Stimulated activated CD4-positive, alpha-beta T cell treated with anti-CD3 and anti-CD28 coated beads, Interleukin-4, amount 100 ng/mL, for 1 hour (primary cell): Measurements from ENCODE around the gene GTF2E1.
"Not testable (repeated sequence)": the region's sequence is repeated elsewhere in the genome, so short reads cannot be mapped to it uniquely, and the experiment has no call there.

Source experiments
- DNase-seq: peaks from one replicate; pipeline ENCODE4 v3.0.0-alpha.2; 2020

GTF2E1 gene

DNA sequence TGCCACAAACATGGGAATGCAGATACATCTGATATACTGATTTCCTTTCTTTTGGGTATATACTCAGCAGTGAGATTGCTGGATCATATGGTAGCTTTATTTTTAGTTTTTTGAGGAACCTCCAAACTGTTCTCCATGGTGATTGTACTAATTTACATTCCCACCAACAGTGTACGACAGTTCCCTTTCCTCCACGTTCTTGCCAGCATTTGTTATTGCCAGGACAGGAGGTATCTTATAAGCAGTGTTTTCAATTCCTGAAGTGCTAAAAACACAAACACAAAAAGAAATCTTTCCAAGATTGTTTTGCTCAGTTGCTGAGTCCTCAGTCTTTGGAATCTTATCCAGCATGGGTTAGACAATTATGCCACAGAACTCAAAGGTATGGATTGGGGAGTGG lies 13.5 kb downstream of the GTF2E1 start:
- DNase-seq: no peak

DNA sequence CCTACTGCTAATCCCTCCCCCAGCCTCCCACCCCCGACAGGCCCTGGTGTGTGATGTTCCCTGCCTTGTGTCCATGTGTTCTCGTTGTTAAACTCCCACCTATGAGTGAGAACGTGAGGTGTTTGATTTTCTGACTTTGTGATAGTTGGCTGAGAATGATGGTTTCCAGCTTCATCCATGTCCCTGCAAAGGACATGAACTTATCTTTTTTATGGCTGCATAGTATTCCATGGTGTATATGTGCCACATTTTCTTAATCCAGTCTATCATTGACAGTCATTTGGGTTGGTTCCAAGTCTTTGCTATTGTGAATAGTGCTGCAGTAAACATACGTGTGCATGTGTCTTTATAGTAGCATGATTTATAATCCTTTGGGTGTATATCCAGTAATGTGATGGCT lies 16.0 kb downstream of the GTF2E1 start:
- DNase-seq: not testable (repeated sequence)

DNA sequence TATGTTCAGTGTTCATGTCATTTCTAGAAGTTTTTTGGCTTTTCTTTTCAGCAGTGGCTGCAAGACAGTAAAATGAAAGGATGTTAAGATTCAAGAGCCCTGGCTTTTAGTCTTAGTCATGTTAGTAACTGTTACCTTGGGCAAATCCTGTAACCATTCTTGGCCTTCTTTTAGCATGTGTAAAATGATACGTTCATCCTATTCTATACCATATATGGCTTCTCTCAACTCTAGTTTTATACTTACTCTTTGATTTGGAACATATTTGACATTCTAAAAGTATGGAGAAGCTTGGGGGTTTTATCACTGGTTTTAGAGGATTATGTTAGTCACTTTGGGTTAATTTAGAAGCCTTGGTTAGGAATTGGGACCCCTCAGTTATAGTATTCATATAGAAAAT lies 20.1 kb downstream of the GTF2E1 start:
- no peak for DNase-seq

DNA sequence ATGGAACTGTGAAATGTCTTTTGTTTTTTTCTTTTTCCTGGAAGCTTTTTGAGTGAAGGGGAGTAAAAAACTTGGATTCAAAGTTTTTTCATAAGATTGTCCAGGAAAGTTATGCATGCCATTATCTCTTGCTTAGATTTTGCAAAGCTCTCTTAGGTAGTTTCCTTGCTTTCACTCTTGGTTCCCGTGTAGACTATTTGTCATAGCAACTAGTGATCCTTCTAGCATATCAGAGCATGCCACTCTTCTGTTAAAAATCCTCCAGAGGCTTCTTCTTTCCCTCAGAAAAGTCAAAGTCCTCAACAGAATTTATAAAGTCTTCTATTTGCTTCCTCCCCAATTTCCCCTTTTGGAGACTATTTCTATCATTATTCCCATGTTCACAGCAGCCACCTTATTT lies 21.1 kb downstream of the GTF2E1 start:
- DNase-seq: no peak

DNA sequence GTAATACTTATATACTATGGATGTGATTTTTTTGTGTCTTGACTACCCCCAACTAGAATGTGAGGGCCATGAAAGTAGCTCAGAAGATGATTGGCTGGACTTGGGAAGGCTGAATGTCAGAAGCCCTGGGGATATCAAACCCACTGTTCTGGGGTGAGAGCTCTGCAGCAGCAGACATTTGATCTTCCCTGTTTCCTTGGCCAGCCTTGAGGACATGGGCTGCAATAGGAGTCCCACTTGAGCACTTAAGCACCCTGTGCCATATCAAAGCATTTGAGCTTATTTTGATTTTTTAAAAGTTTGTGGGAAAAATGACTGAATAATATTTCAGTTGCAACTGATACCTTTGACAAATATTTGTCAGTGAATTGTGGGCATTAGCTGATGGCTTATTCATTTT lies 21.7 kb downstream of the GTF2E1 start:
- DNase-seq: no peak

DNA sequence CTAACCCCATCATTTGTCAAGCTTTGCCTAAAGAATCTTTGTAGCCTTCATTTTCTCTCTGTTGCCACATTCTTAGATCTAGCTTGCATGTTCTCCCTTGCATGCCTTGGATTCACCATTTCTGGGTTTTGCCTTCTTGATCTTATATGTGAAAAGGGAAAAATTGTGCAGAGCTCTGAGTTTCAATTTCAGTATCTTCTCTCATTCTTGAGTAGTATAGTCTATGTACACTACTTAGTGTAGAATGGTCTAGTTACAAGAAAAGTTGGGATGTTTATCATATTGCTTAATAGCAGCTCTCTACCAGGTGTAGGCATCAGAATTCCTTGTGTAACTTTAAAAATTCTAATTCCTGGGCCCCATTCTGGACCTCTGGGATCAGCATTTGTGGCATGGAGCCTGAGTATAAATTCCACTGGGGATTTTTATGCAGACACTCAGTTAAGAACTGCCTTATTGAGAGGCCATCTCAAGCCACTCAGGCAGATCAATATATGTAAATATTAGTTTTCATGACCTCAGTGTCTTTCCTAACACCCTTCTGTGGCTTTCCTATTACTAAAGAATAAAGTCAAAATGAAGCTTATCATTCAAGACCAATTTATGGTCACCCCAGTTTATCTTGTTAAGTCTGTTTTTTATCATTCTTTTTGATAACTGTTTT lies 23.4 kb downstream of the GTF2E1 start:
- no peak for DNase-seq

DNA sequence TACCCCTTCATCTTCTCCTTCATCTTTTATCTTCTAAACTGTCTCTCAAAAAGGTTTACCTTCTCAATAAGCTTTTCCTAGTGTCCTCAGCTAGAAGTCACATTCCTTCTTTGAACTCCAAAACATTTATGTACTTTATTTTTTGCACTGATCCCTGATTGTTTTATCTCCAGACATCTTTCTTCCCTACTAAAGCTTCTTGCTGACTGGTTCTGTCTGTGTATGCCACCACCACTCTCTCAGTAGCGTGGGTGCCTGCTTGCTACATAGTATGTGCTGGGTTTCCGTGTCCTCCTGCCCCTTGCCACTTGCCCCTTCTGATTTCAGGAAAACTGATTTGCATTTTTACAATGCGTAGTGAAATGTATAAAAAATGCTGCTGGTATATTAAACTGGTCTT lies 24.0 kb downstream of the GTF2E1 start:
- no peak for DNase-seq

DNA sequence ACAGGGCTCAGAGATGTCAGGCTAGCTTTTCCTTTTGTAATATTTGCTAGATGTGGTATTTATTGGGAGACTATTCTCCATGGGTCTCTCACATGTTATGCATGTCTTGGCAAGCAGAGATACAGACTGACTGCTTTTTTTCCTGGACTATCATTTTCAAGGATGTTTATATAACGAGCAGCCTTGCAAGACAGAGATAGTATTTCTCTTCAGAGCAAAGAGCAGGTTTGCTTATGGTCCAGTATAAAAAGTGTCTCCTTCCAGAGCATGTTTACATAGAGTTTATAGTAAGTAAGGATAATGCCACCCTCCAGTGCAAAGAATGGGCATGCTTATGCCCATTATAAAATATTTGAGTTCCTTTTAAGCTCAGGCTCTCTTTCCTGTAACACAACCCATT lies 24.6 kb downstream of the GTF2E1 start:
- DNase-seq: no peak

DNA sequence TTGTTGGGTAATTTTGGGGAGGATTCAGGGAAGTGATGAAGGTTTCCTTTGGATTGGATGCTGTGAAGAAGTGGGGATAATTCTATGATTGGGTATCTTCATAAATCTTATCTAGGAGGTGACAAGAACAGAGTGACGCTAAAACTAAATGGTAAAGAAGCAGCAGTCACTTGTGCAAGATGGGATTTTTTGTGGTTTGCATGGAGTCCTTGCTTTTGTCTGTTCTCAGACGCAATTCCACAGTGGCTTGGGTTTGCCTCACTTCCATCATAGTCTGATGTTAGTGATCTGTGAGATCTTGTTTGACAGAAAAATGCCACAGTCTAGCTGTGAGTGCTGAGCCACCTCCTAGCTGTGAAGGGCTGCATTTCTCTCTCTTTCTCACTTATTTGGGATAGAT lies 26.9 kb downstream of the GTF2E1 start:
- DNase-seq: no peak

DNA sequence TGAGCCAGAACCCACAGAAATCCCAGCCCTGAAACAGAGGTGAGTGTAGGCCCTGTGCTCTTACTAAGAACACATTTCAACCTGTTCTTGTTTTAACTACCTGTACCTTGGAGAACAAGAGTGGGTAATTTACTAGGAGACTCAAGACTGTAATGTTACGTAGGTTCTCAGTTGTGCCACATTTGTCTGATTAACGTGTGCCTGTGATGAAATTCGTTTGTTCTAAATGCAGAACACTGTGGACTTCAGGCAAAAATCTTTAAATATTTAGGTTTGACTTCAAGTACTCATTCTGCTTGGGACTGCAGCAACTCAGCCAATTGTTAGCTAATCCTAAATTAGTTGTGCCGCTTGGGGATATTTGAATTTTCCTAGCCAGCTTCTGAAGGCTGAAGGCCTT lies 28.3 kb downstream of the GTF2E1 start:
- DNase-seq: no peak

DNA sequence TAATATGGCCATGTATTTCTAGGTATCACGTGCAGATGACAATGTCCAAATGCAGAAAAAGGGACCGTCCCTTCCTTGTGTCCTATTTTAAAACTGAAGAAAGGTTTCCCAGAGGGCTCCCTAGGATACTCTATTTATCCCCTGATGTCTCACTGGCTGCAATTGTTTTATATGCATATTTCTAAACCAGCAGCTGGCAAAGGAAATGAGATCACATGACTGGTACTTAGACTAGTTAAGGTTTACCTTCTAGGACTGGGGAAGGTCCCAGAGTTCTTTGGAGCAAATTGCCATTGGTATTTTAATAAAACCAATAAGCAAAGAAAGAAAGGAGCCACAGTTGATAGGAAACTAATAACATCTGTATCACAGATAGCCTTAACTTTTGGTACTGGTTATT lies 29.5 kb downstream of the GTF2E1 start:
- no peak for DNase-seq

DNA sequence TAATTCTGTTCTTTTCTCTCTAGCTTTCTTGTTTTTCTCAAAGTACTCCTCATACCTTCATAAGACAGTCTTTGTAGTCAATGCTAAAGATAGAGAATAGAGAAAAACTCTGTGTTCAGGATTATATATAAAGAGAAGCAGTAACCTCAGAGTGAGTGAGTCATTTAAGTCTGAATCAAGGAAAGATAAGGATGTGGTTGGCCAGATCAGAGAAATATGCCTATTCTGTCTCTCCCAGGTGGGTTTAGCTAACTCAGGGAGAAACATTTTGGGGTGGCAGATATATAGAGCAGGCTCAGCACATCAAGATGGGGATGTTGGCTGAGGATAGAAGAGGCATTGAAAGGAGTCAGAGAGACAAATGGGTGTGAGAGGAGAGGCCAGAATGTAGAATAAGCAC lies 31.4 kb downstream of the GTF2E1 start:
- DNase-seq: no peak

DNA sequence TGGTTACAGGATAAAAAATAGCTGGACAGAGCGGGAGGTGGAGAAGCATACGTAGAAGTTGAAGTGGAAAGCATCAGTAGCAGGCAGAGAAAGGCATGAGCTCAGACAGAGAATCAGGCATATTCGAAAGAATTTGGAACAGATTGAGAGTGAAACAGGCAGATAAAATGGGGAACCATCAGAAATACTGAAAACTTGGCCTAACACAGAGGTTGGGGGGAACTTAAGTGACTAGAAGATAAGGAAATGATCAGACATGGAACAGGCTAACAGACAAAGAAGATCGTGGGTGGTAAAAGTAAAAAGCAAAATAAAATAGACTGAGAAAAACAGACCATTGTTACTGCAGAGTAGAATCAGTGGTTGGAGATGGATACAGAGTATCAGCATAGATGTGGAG lies 32.9 kb downstream of the GTF2E1 start:
- DNase-seq: no peak

DNA sequence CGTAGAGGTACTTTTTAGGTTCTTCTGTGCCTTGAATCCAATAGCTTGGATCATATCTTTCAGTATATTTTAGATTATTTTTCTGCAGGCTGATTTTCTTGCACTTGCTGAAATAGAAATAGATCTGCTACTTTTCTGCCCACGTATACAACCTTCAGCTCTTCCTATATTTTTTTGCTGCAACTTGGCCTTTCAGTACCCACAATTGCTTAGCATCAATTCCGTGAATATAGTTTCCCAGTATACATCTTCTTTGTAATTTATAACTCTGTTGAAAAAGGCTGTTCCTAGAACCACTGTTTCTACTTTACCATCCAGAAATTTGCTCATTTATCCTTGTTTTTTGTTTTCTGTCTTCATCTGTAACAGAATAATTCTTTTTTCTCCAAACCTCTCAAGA lies 36.2 kb downstream of the GTF2E1 start:
- no peak for DNase-seq

DNA sequence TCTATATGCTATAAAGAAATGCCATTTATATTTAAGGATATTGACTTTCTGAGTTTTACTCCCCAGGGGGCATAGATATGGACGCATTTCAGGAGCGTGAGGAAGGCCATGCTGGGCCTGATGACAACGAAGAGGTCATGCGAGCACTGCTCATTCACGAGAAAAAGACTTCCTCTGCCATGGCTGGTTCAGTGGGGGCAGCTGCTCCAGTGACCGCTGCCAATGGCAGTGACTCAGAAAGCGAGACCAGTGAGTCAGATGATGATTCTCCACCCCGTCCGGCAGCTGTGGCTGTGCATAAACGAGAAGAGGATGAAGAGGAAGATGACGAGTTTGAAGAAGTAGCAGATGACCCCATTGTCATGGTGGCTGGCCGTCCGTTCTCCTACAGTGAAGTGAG lies 38.4 kb downstream of the GTF2E1 start:
- DNase-seq: no peak

DNA sequence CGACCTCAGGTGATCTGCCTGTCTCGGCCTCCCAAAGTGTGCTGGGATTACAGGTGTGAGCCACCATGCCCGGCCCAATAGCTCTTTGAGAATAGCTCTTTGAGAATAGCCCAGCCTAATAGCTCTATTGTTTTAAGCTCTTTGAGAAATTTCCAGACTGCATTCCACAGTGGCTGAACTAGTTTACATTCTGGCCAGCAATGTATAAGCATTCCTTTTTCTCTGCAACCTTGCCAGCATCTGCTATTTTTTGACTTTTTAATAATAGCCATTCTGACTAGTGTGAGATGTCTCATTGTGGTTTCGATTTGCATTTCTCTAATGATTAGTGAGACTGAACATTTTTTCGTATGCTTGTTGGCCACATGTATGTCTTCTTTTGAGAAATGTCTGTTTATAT lies 43.3 kb downstream of the GTF2E1 start:
- not testable (repeated sequence) for DNase-seq

DNA sequence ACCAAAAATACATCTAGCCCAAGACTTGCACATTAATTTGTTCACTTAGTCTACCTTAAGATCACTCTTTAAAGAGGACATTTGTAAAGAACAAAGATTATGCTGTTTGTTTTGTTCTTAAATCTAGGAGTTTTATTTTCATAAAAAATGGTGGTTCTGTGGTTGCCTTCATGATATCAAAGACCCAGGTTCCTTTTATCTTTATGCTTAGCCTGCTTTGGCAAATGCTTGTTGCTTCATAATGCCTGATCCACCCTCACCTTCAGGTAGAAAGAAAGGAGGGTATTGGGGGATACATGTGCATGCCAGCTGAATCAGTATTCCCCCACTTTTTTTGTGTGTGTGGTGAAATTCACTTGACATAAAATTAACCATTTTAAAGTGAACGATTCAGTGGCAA lies 48.5 kb downstream of the GTF2E1 start:
- DNase-seq: no peak

DNA sequence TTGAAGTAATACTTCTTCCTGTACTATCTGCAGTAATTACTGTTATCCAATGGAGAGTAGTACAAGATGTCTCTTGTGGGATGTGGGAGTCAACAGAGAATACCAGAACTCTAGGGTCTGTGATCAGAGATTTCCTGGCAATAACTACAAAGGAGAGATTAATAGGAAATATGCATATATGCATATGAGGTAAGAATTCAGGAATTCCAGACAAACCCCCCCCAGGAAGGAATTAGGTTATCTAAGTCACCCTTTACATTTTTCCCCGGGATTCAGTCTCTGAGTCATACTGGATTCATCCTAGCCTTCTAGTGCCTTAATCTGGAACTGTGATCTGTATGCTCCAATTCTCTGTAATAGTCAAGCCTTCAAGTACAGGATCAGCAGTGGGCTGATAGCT lies 49.4 kb downstream of the GTF2E1 start:
- no peak for DNase-seq

DNA sequence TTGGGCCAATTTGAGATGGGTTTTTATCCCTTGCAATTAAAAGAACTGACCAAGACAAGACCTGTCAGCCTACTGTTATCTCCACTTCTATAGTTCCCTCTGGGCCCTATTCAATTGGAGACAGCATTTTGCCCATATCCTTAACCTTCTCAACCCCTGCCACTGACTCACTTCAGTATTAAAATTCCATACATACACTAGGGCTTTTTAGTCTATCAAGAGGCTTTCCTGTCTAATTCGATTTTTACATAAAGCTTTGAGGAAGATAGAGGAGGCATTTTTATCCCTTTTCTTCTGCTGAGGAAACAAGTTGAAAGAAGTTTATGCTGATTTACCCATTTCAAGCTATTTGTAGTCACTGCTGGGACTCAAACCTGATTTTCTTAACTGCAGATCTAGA lies 51.1 kb downstream of the GTF2E1 start:
- DNase-seq: no peak

DNA sequence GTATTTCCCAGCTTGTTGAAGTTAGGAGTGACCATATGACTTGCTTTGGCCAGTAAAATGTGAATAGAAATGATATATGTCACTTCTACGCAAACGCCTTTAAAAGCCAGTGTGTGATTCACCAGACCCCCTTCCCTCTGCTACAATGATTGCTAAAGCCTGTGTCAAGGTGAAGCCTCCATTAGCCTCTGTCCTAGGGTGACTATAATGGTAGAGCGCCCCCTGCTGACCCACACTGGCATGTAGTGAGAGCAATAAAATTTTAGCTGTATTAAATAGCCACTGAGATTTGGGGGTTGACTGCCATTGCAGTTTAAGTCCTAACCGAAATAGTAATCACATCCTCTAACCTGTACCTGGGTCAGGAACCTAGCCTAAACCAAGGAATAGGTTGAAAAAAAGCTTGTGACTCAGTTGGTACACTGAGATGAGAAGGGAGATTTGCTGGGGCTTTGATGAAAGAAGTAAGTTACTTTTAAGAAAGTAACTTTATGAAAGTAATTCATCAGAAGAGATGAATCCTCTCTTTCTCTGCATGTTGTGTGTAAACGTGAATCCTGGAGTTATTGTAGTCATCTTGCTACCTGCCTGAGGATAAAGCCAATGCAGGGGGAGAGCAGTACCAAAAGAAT lies 52.6 kb downstream of the GTF2E1 start:
- DNase-seq: peak; percentile 78

DNA sequence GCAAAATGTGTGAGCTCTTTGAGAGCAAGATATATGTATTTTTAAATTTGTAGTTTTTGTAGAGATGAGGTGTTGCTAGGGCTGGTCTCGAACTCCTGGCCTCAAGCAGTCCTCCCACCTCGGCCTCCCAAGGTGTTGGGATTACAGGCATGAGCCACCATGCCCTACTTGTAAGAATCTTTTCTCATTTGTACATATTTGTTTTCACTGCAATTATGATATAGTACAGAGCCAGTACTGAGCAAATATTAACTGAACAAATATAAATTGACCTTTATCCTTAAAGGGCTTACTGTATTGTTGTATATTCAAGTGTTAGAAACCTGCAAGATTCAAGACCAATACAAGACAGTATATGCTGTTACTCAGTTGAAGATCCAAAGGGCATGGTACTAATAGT lies 53.4 kb downstream of the GTF2E1 start:
- DNase-seq: no peak

DNA sequence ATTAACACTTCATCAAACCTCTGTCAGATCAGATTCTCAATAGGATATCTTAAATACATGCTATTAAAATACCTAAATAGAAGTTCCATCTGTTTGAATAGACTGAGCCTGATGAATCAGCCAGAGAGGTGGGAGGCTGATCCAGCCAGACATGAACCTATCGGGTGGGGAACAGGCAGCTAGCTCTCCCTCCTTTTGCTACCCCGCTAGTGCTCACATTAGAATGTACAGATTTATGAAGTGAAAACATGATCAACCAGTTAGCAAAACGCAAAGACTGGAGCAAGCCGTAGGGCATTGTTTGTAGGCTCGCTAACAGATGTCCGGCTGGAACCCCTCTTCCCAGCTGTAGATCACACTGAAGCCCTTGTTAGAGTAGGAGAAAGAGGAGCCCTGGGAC lies 54.4 kb downstream of the GTF2E1 start:
- DNase-seq: no peak

DNA sequence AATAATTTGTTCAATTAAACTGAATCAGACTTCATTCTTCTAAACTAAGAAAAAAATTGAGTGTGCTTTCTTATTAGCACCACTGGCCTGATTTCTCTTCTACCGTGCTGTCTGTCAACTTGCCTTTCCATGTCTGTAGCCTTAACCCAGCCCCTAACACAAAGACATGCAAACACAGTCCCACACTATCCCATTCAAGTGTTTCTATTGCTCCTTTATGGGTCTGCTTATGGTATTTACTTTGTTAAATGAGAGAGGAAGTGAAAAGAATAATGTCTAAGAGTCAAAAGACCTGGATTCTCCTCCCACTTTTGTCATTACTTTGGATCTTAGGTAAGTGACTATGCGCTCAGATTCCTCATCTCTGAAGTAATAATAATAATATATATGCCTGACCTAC lies 55.3 kb downstream of the GTF2E1 start:
- no peak for DNase-seq

DNA sequence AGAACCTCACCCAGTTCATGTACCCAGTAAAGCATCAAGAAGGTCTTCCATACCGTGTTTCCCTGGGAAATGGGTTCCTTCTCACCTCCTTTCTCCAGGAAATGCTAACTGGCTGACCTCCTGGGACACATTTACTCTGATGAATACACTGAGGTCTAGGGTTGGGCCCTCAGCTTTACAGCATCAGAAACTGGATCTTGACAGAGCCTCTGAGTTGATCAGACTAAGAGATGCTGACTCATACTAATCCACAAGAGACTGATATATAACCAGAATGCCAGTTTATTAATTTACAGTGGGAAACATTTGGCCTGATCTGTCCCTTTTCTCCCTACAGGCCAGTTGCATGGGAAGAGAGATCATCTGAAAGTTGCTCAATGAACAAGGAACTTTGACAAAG lies 55.8 kb downstream of the GTF2E1 start:
- no peak for DNase-seq

DNA sequence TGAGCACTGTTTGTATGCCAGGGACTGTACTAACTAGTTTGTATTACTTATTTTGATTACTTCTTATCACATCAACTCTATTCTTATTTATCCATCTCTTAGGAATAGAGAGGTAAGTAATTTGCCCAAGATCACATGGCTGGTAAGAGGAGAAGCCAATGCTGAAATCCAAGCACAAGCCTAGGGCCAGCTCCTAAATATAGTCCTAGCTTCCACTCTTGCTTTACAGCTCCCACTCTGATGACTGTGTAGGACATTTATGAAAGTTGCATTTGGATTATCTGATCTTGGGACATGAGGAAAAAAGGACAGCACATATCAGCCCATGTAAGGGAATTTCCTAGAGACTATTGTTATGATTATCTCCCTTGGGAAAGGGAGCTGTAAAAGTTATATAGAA lies 58.1 kb downstream of the GTF2E1 start:
- DNase-seq: no peak
